ENCODE measurements around the gene CTDP1.

Gene CTDP1

GRCh38 chr18:79799619-79800370 is 120.2 kb downstream of the CTDP1 start:
- no peak for DNase-seq

GRCh38 chr18:79800371-79801180 is 121.0 kb downstream of the CTDP1 start:
- DNase-seq: no peak

- DNase-seq: no peak
Observed at GRCh38 chr18:79801217-79801616, 121.6 kb downstream of the CTDP1 start.

GRCh38 chr18:79801641-79802040 is 122.0 kb downstream of the CTDP1 start:
- no peak for DNase-seq

GRCh38 chr18:79802298-79802697 is 122.7 kb downstream of the CTDP1 start:
- DNase-seq: no peak

GRCh38 chr18:79803611-79804051 is 124.0 kb downstream of the CTDP1 start:
- DNase-seq: no peak
